Panc1 (cell line): Measurements from ENCODE around the gene RTL1. TPM values are rescaled to one million over a fixed set of nuclear protein-coding genes. Genes with fewer than 3 reads are reported as not detected.

Source experiments
- ATAC-seq: fragments of 200-7000 bp; cut with Tn5 transposase; 2 replicates; pipeline ENCODE4 v1.9.1; 2020; ENCODE audit warnings: mild to moderate bottlenecking, moderate library complexity
- BruUV-seq: library from RNA; stranded (reverse); fragments of 400-500 nt; replicated peaks from 2 replicates; lab custom pipeline; 2021; lab: Mats Ljungman, UMichigan
- CTCF ChIA-PET: fragments of 300-600 bp; sonication (Branson Sonifier 250); formaldehyde crosslinking; loops from one replicate; lab custom pipeline; 2022; ENCODE audit warnings: antibody characterized with exemption; lab: Charles Lee
- POLR2A ChIA-PET: fragments of 300-600 bp; sonication (Branson Sonifier 250); formaldehyde crosslinking; loops from one replicate; lab custom pipeline; 2022; ENCODE audit warnings: antibody characterized with exemption; lab: Charles Lee
- DNase-seq: peaks from one replicate; pipeline ENCODE4 v3.0.0-alpha.2; 2010; ENCODE audit warnings: low read depth, low spot score
- H3K27ac ChIP-seq: 2 replicates; pipeline ENCODE4 v1.5.1; 2011; ENCODE audit warnings: mild to moderate bottlenecking, low read length, inconsistent platforms
- H3K27me3 ChIP-seq: fragments of 200-500 bp; sonication (Bioruptor generic); 2 replicates; pipeline ENCODE4 v1.6.0; 2014; ENCODE audit warnings: low read length, inconsistent platforms; ENCODE audit not compliant: control insufficient read depth, insufficient read depth
- H3K36me3 ChIP-seq: fragments of 200-500 bp; sonication (Bioruptor generic); 2 replicates; pipeline ENCODE4 v1.5.1; 2014; ENCODE audit warnings: inconsistent platforms, mild to moderate bottlenecking, low read length, moderate library complexity; ENCODE audit not compliant: control insufficient read depth, insufficient read depth
- H3K4me1 ChIP-seq: 2 replicates; pipeline ENCODE4 v1.5.1; 2011; ENCODE audit warnings: inconsistent platforms, mild to moderate bottlenecking, low read length, moderate library complexity; ENCODE audit not compliant: control insufficient read depth, insufficient read depth
- H3K4me3 ChIP-seq, 2 experiments: 2 replicates each; pipeline ENCODE4 v1.5.1; 2011 to 2012; ENCODE audit warnings: low read depth in 2 of 2, low read length in 2 of 2, mild to moderate bottlenecking in 2 of 2, inconsistent platforms in 1 of 2, moderate library complexity in 1 of 2
- H3K9me3 ChIP-seq: fragments of 200-500 bp; sonication (Bioruptor generic); 2 replicates; pipeline ENCODE4 v1.5.1; 2014; ENCODE audit warnings: low read depth, mild to moderate bottlenecking, inconsistent platforms, low read length, moderate library complexity; ENCODE audit not compliant: control insufficient read depth, insufficient read depth
- POLR2AphosphoS5 ChIP-seq: IDR thresholded peaks from 2 replicates; pipeline ENCODE4 v1.6.1; 2012; ENCODE audit warnings: mild to moderate bottlenecking, low read depth, low read length, moderate library complexity
- SIN3A ChIP-seq: IDR thresholded peaks from 2 replicates; pipeline ENCODE4 v1.6.1; 2012; ENCODE audit warnings: low read depth, mild to moderate bottlenecking, low read length, moderate library complexity, borderline replicate concordance; ENCODE audit not compliant: insufficient read depth
- TCF7L2 ChIP-seq: IDR thresholded peaks from 2 replicates; pipeline ENCODE4 v1.6.1; 2011; ENCODE audit warnings: mild to moderate bottlenecking, low read depth, low read length, inconsistent platforms
- in situ Hi-C: cut with HindIII; loops from 2 replicates; pipeline ENCODE4 v1.10.0; 2016; ENCODE audit warnings: low sequenced_read_pairs, low pct_unique_long_range_greater_than_20kb
- intact Hi-C: fragments of 100-400 bp; cut with micrococcal nuclease; formaldehyde crosslinking; loops from one replicate; pipeline ENCODE4 v1.10.0; 2022; ENCODE audit not compliant: unreplicated experiment
- total RNA-seq: library from RNA; stranded (reverse); gene quantifications from one replicate; pipeline ENCODE4 v1.2.1, GENCODE V29; 2021; ENCODE audit not compliant: unreplicated experiment
- TF ChIP-seq, protein P1 (sequence below): fragments of 450-650 bp; IDR thresholded peaks from 2 replicates; pipeline ENCODE4 v1.5.1; 2017; ENCODE audit warnings: mild to moderate bottlenecking
- TF ChIP-seq, protein P2 (sequence below), 2 experiments: IDR thresholded peaks; 2 replicates each; pipeline ENCODE4 v1.6.1; 2011 to 2012; ENCODE audit warnings: low read depth in 2 of 2, control low read depth in 1 of 2, low read length in 1 of 2, mild to moderate bottlenecking in 1 of 2, moderate library complexity in 1 of 2; ENCODE audit not compliant: insufficient read depth in 1 of 2

The RTL1 gene
- total RNA-seq, 1 experiment from 2014 or later, result not detected

DNA sequence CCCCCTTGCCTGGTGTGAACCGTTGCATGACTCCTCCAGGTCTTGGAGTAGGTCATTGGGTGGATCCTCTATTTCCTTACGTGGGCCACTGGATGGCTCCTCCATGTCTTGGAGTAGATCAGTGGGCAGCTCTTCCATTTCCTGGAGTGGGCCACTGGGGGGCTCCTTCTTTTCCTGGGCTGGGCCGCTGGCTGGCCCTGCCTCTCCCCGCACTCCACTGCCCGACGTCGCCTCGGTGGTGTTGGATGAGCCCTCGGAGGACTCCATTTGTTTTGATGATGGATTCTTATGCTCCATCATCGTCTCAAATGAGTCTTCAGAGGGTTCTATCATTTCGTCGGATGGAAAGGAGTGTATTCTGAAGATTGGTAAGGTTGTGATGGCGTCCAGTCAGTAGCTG is 19.1 kb downstream of the RTL1 start:
- Histone ChIP-seq H3K27ac (no peak overlapping the region), H3K27me3 (no peaks in the 10 kb centered on the region), H3K9me3 (no peaks in the 10 kb centered on the region), H3K4me1 (no peaks in the 10 kb centered on the region; the same call in 1 of the 2 replicates), H3K4me3 (no peak overlapping the region), H3K36me3 (no peaks in the 10 kb centered on the region)
- no peak for ATAC-seq
- intact Hi-C loops (no loop called here), in situ Hi-C loops (no loop called here)
- BruUV-seq, result no TSS peak
- ChIA-PET POLR2A (no interaction called here), CTCF (no interaction called here)
- TF ChIP-seq, protein P1, sequence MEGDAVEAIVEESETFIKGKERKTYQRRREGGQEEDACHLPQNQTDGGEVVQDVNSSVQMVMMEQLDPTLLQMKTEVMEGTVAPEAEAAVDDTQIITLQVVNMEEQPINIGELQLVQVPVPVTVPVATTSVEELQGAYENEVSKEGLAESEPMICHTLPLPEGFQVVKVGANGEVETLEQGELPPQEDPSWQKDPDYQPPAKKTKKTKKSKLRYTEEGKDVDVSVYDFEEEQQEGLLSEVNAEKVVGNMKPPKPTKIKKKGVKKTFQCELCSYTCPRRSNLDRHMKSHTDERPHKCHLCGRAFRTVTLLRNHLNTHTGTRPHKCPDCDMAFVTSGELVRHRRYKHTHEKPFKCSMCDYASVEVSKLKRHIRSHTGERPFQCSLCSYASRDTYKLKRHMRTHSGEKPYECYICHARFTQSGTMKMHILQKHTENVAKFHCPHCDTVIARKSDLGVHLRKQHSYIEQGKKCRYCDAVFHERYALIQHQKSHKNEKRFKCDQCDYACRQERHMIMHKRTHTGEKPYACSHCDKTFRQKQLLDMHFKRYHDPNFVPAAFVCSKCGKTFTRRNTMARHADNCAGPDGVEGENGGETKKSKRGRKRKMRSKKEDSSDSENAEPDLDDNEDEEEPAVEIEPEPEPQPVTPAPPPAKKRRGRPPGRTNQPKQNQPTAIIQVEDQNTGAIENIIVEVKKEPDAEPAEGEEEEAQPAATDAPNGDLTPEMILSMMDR, result no peak
- TF ChIP-seq TCF7L2 (no peak), POLR2AphosphoS5 (no peak), SIN3A (no peak)
- TF ChIP-seq, protein P2, sequence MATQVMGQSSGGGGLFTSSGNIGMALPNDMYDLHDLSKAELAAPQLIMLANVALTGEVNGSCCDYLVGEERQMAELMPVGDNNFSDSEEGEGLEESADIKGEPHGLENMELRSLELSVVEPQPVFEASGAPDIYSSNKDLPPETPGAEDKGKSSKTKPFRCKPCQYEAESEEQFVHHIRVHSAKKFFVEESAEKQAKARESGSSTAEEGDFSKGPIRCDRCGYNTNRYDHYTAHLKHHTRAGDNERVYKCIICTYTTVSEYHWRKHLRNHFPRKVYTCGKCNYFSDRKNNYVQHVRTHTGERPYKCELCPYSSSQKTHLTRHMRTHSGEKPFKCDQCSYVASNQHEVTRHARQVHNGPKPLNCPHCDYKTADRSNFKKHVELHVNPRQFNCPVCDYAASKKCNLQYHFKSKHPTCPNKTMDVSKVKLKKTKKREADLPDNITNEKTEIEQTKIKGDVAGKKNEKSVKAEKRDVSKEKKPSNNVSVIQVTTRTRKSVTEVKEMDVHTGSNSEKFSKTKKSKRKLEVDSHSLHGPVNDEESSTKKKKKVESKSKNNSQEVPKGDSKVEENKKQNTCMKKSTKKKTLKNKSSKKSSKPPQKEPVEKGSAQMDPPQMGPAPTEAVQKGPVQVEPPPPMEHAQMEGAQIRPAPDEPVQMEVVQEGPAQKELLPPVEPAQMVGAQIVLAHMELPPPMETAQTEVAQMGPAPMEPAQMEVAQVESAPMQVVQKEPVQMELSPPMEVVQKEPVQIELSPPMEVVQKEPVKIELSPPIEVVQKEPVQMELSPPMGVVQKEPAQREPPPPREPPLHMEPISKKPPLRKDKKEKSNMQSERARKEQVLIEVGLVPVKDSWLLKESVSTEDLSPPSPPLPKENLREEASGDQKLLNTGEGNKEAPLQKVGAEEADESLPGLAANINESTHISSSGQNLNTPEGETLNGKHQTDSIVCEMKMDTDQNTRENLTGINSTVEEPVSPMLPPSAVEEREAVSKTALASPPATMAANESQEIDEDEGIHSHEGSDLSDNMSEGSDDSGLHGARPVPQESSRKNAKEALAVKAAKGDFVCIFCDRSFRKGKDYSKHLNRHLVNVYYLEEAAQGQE (IDR thresholded peaks at IDR 0.05; ENCODE audit: insufficient read depth in 1 of 2, low read depth in 2 of 2, low read length in 1 of 2), result no peak
- no peak for DNase-seq

DNA sequence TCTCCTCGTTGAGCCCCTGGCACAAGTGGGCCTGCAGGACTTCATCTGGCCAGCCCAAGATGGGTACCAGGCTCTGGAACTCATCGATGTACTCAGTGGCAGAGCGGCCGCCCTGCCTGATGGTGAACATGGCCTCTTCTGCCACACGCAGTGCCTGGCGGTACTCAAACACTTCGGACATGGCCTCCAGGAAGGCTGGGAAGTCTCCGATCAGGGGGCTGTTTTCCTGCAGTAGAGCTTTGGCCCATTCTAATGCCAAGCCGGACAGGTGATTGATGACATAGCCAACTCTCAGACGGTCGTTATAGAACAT is 19.8 kb downstream of the RTL1 start:
- Histone ChIP-seq H3K4me1 (no peaks in the 10 kb centered on the region; the same call in 1 of the 2 replicates), H3K27me3 (no peaks in the 10 kb centered on the region), H3K4me3 (no peak overlapping the region), H3K9me3 (no peaks in the 10 kb centered on the region), H3K27ac (no peak overlapping the region), H3K36me3 (no peaks in the 10 kb centered on the region)
- in situ Hi-C loops, result no loop called here
- DNase-seq (no peak), ATAC-seq (no peak)
- intact Hi-C loops, result no loop called here
- ChIA-PET POLR2A (no interaction called here), CTCF (no interaction called here)
- TF ChIP-seq, protein P1, result no peak
- TF ChIP-seq SIN3A (no peak), TCF7L2 (no peak), POLR2AphosphoS5 (no peak)
- TF ChIP-seq, protein P2 (IDR thresholded peaks at IDR 0.05; ENCODE audit: insufficient read depth in 1 of 2, low read depth in 2 of 2, low read length in 1 of 2), result no peak
- BruUV-seq, result no TSS peak
